ENCODE data around the gene KLHL35. TPM values are rescaled to one million over a fixed set of nuclear protein-coding genes. Genes with fewer than 3 reads are reported as not detected.

The KLHL35 gene
- total RNA-seq, 2 experiments from 2014 or later = 0.14 to 0.17 TPM

DNA sequence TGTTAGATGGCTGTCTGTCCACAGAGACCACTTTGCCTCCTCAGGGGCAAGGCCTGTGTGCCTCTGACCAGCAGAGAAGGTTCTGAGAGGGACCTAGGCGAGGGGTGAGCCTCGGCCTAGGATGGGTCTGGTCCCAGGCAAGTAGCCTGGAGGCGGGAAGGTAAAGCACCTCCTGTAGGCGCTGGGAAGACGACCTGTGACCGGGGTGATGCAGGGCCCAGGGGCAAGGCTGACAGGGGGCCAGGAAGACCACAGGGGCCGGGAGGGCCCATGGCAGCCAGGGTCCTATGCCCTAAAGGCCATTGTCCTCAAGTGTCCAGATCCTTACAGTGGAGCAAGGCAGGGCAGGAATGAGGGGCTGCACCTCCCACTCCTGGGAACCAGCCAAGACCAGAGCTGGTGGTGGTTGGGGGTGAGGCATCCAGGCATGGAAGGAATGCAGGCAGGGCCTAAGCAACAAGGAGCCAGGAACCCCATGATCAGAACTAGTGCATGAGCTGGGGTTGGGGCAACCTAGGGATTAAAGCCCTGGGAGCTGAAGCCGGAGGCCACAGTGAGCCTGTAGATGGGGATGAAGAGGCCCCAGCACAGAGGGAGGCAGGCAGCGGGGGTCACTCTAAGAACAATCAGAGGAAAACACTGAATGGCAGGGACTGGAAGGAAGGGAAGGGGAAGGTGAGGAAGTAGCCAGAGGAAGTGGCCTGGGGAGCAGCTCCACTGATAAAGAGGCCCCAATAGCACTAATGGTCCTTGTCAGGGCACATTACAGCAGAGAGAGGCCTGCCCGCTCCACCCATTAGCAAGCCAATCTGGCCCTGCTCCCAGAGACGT lies 32.9 kb upstream of the KLHL35 start:
- Mint-ChIP-seq H3K9me3 (no peaks in the 10 kb centered on the region), H3K36me3 (ENCODE audit: low read depth) (no peaks in the 10 kb centered on the region), H3K4me3 (no peak overlapping the region), H3K4me1 (ENCODE audit: low read depth) (no peaks in the 10 kb centered on the region), H3K27me3 (ENCODE audit: low read depth) (no peaks in the 10 kb centered on the region), H3K27ac (no peak overlapping the region)
- CTCF ChIA-PET = no interaction called here
- intact Hi-C loops (cut with micrococcal nuclease) = no loop called here
- no peak for DNase-seq

DNA sequence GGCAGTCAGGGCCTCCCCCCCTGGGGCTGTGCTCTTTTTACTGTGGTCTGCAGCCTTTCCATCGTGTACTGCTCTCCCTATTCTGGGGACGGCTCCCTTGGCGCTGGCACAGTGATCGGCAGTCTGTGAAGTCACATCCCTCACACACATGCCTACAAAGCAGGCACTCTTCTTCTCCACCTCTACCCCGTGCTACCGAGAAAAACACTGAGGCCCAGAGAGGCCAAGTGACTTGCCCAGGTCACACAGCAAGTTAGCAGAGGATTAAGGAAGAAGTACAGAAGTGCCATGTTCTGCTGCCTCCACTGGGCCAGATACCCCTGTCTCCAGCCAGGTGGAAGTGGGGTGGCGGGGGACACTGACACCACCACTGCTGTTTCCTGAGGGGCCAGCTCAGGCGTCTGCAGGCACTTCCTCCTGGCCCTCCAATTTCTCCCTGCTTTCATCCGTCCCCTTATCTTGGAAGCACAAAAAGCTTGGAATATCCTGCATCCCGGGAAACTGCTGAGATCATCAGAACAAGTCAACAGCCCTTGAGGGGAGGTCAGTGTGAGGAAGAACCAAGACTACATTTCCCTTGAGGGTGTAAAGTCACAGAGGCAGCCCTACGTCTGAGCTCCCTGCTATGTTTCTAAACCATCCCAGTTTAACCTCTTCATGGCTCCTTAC lies 30.2 kb upstream of the KLHL35 start:
- intact Hi-C loops (cut with micrococcal nuclease) = no loop called here
- Mint-ChIP-seq H3K4me3 (no peak overlapping the region), H3K36me3 (ENCODE audit: low read depth) (no peaks in the 10 kb centered on the region), H3K27ac (no peak overlapping the region), H3K4me1 (ENCODE audit: low read depth) (no peaks in the 10 kb centered on the region), H3K27me3 (ENCODE audit: low read depth) (no peaks in the 10 kb centered on the region), H3K9me3 (no peaks in the 10 kb centered on the region)
- DNase-seq = no peak
- CTCF ChIA-PET = interaction anchor here (1.2 to 2.3 kb wide), 3 partner anchors 19 to 70 kb away, joined by 3 to 10 read pairs (median 3); no protein-coding TSS in a partner anchor

DNA sequence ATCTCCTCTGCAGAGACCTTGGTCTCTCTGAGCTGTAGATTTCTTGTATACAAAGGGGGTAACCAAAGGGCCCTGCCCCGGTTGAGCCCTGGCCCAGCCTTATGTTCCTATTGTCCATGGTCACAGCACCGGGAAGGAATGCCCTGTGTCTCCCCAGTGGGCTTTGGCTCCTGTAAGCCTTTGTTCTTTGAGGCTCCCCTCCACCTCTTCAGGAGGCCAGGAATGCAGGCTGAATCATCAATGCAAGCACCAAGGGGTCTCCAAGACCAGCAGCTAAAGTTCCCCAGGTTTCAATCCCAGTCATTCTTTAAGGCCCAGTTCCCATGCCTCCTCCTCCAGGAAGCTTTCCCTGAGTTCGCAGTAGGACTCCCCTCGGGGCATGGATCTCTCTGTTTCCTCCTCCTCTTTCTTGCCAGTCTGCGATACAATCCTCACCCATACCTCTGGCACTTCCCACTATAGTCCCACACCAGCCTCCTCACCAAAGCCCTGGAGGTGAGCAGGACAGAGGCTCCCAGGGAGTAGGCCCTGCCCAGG lies 29.2 kb upstream of the KLHL35 start:
- intact Hi-C loops (cut with micrococcal nuclease) = no loop called here
- Mint-ChIP-seq H3K9me3 (no peaks in the 10 kb centered on the region), H3K27me3 (ENCODE audit: low read depth) (no peaks in the 10 kb centered on the region), H3K4me3 (no peak overlapping the region), H3K27ac (no peak overlapping the region), H3K36me3 (ENCODE audit: low read depth) (no peaks in the 10 kb centered on the region), H3K4me1 (ENCODE audit: low read depth) (no peaks in the 10 kb centered on the region)
- no peak for DNase-seq
- CTCF ChIA-PET = interaction anchor here (1.4 kb wide), 1 partner anchor 71 kb away, joined by 3 read pairs; no protein-coding TSS in a partner anchor

DNA sequence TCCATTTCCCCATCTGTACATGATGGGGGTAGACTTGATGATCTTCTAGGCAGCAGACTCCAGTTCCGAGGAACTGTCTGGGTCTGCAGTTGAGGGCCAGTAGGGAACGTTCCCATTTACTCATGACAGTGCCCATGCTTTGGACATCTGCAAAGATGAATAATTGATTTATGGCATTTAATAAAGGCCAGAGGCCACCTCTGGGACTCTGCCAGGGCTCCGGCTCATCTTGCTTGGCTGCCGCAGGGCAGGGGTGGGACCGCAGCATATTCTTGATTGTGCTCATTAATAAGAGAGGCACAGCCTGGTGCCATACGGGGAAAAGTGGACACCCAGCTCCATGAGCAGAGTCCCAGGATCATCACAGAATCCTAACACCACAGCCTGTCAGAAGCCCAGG lies 28.1 kb upstream of the KLHL35 start:
- CTCF ChIA-PET = no interaction called here

DNA sequence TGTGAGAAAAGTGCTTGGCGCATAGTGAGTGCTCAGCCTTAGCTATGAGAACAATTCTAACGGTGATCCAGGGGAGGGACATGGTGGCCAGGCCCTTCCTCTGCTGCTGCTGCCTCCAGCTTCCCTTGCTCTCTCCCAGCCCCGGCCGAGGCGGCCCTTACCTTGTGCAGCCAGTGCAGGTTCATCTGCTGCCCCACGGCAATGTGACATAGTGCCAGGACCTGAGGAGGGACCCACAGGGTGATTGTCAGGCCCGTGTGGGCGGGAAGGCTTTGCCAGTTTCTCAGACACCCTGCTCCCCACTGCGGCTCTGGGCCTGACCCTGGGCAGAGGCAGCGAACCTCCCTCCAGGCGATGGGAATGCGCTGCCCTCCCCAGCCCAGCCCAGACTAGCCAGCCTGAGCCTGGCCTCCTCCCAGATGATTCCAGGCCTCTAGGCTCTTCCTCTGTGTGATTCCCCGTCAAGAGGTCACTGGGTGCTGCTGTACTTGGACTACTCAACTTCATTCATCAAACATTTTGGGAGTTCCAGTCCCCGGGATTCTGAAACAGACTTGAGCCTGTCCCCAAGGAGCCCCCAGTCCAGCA lies 23.7 kb upstream of the KLHL35 start:
- H3K4me3 Mint-ChIP-seq = no peak overlapping the region
- DNase-seq = no peak
- no peaks in the 10 kb centered on the region for H3K4me1 Mint-ChIP-seq (ENCODE audit: low read depth)
- no peaks in the 10 kb centered on the region for H3K36me3 Mint-ChIP-seq (ENCODE audit: low read depth)
- H3K27me3 Mint-ChIP-seq (ENCODE audit: low read depth) = no peaks in the 10 kb centered on the region
- no peak overlapping the region for H3K27ac Mint-ChIP-seq
- intact Hi-C loops (cut with micrococcal nuclease) = no loop called here
- CTCF ChIA-PET = interaction anchor here (1.3 to 2.1 kb wide), 3 partner anchors 12 to 67 kb away, joined by 3 to 8 read pairs (median 5); no protein-coding TSS in a partner anchor
- no peaks in the 10 kb centered on the region for H3K9me3 Mint-ChIP-seq

More for the DNA sequence above, 28.1 kb upstream of the KLHL35 start:
- Mint-ChIP-seq H3K27ac (no peak overlapping the region), H3K9me3 (no peaks in the 10 kb centered on the region), H3K27me3 (ENCODE audit: low read depth) (no peaks in the 10 kb centered on the region), H3K36me3 (ENCODE audit: low read depth) (no peaks in the 10 kb centered on the region), H3K4me1 (ENCODE audit: low read depth) (no peaks in the 10 kb centered on the region), H3K4me3 (no peak overlapping the region)
- no peak for DNase-seq
- intact Hi-C loops (cut with micrococcal nuclease) = no loop called here

DNA sequence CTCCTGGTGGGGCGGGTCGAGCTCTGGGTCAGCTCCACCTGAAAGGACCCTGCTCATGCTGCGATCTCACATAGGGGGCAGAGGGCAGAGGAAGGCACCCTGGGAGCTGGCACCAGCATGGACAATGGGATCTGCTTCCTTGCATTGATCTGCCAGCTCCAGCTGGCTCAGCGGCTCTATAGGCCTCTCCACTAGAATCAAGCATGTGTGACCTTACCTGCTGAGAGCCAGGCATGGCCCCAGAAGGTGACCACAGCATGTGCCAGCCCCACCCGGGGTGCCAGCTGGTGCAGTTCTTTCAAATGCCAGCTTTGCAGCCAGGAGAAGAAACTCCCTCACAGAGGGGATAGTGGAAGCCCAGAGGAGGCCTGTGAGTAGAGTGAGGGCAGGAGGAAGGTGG lies 22.0 kb upstream of the KLHL35 start:
- CTCF ChIA-PET = interaction anchor here (1.0 to 1.9 kb wide), 4 partner anchors 10 to 76 kb away, joined by 3 to 5 read pairs (median 4); no protein-coding TSS in a partner anchor

DNA sequence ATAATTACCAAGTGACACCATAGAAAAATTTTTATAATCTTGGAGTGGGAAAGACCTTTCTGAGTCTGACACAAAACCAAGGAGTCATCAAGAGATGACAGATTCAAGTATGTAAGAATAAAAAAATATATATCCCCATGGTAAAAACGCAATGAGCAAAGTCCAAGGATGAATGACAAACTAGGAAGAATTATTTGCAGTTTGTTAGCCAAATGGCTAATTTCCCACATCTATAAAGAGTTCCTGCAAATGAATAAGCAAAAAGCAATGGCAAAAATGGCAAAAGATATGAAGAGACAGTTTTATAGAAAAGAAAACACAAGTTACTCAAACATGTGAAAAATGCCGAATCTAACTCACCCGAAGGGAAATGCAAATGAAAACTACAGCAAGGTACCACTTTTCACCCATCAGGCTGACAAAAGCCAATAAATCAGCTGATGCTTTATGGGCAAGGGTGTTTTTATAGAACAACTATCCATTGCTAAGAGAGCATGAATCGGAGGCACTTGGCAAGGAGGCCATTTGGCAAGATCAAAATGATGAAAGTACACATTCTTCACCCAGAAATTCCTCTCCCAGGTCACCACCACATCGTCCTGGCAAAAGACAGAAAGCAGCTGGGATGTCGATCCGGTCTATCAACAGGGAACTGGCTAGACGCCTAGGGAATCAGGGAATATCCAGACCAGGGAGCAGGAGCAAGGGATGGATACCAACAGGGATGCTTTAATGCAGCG lies 21.1 kb upstream of the KLHL35 start:
- Mint-ChIP-seq H3K4me1 (ENCODE audit: low read depth) (no peaks in the 10 kb centered on the region), H3K27ac (no peak overlapping the region), H3K36me3 (ENCODE audit: low read depth) (no peaks in the 10 kb centered on the region), H3K4me3 (no peak overlapping the region), H3K9me3 (no peaks in the 10 kb centered on the region), H3K27me3 (ENCODE audit: low read depth) (no peaks in the 10 kb centered on the region)
- intact Hi-C loops (cut with micrococcal nuclease) = no loop called here
- no peak for DNase-seq
- CTCF ChIA-PET = interaction anchor here (0.7 to 3.7 kb wide), 4 partner anchors 9 to 77 kb away, joined by 3 to 26 read pairs (median 4); no protein-coding TSS in a partner anchor

More for the DNA sequence above, 22.0 kb upstream of the KLHL35 start:
- H3K27me3 Mint-ChIP-seq (ENCODE audit: low read depth) = no peaks in the 10 kb centered on the region
- no peak overlapping the region for H3K4me3 Mint-ChIP-seq
- intact Hi-C loops (cut with micrococcal nuclease) = no loop called here
- no peaks in the 10 kb centered on the region for H3K9me3 Mint-ChIP-seq
- no peaks in the 10 kb centered on the region for H3K4me1 Mint-ChIP-seq (ENCODE audit: low read depth)
- H3K27ac Mint-ChIP-seq = no peak overlapping the region
- DNase-seq = no peak
- no peaks in the 10 kb centered on the region for H3K36me3 Mint-ChIP-seq (ENCODE audit: low read depth)

DNA sequence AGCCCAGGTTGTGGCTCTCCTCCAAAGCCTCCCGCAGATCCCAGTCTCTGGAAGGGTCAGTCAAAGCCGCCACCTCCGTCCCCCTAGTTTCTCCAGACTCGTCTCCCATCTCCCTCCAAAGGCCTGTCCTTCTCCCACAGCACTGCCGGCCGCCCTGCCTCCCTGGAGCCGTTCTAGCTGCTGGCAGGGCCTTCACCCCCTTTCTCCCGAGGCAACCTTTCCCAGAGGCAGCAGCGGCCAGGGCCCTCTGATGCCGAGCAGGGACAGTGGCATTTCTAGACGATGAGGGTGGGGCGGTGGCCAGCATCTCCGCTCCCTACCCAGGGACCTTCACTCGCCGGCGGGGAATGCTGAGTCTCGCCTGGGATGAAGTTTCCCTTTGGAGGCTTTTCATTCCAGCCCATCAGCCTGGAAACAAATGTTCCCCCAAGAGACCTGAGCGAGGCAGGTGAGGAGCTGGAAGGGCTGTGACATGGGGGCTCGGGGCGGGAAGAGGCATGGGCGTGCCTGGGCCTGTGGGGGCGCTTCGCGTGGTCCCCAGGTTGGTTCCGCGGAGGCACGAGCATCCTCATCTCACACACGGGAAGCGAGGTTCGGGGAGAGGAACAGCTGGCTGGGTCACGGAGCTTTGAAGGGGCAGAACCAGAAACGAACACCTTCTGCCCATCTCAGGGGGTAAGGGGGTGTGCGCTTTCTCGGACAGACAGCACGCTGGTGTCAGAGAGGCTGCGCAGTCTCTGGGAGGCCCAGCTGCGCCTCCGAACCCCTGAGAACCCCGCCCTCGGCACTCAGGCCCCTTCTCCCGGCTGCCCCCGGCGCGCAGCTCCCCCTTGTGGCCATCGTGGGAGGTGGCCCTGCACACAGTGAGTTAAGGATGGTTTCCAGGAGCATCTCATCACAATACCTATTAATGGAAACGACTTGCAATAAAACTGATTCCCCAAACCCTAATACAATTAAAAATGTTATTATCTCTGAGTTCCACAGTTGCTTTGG lies 18.1 kb upstream of the KLHL35 start:
- Mint-ChIP-seq H3K4me1 (ENCODE audit: low read depth) (no peaks in the 10 kb centered on the region), H3K4me3 (no peak overlapping the region), H3K9me3 (no peaks in the 10 kb centered on the region), H3K27me3 (ENCODE audit: low read depth) (no peaks in the 10 kb centered on the region), H3K36me3 (ENCODE audit: low read depth) (no peaks in the 10 kb centered on the region), H3K27ac (no peak overlapping the region)
- CTCF ChIA-PET = interaction anchor here (0.6 to 3.7 kb wide), 11 partner anchors 10 to 208 kb away, joined by 3 to 26 read pairs (median 5); partner anchors contain the start of genes GDPD5 and KLHL35
- peak; percentile 44 for DNase-seq
- intact Hi-C loops (cut with micrococcal nuclease) = no loop called here

DNA sequence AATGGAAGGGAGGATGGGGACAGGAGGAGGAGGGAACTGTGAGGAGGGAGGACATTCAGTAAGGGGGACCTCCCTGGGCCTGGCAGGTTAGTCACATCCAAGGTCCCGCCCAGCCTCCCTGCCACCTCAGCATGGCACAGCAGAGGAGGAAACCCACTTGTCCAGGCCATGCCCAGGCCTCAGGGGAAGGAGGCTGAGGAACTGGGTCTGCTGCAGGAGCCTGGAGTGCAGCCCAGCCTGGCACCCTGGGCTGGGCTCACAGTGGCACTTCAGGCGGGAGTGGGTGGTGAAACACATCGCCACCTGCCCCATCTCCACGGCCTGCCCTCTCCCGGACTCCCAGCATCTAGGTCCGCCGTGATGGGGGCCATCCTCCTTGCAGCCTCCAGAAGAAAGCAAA lies 17.2 kb upstream of the KLHL35 start:
- no peak overlapping the region for H3K27ac Mint-ChIP-seq
- no peak for DNase-seq
- no peaks in the 10 kb centered on the region for H3K9me3 Mint-ChIP-seq
- intact Hi-C loops (cut with micrococcal nuclease) = no loop called here
- H3K36me3 Mint-ChIP-seq (ENCODE audit: low read depth) = no peaks in the 10 kb centered on the region
- no peaks in the 10 kb centered on the region for H3K27me3 Mint-ChIP-seq (ENCODE audit: low read depth)
- H3K4me1 Mint-ChIP-seq (ENCODE audit: low read depth) = no peaks in the 10 kb centered on the region
- H3K4me3 Mint-ChIP-seq = no peak overlapping the region
- CTCF ChIA-PET = interaction anchor here (1.3 to 3.7 kb wide), 7 partner anchors 9 to 83 kb away, joined by 4 to 26 read pairs (median 5); partner anchors contain the start of gene GDPD5

DNA sequence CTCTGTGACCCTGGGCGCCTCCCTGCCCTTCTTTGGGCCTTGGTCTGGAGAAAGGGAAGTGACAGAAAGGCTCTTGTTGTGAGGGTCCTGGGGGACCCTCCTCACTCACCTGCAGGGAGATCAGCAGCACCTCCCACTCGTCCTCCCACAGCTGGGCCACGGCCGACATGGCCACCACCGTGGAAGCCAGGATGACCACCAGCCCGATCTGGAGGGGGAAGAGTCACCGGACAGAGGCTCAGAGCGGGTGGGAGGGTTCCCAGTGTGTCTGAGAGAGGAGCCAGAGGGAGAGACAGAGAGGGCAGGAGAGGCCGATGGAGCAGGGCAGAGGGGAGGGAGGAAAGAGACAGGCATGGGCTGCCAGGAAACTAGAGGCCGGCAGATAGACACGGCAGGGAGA lies 16.8 kb upstream of the KLHL35 start:
- Mint-ChIP-seq H3K27me3 (ENCODE audit: low read depth) (no peaks in the 10 kb centered on the region), H3K27ac (no peak overlapping the region), H3K9me3 (no peaks in the 10 kb centered on the region), H3K4me3 (no peak overlapping the region), H3K4me1 (ENCODE audit: low read depth) (no peaks in the 10 kb centered on the region), H3K36me3 (ENCODE audit: low read depth) (no peaks in the 10 kb centered on the region)
- intact Hi-C loops (cut with micrococcal nuclease) = loop anchor here (5.0 kb wide), 1 partner anchor 128 kb away; no protein-coding TSS in a partner anchor
- DNase-seq = no peak
- CTCF ChIA-PET = interaction anchor here (1.1 to 2.0 kb wide), 3 partner anchors 13 to 83 kb away, joined by 3 to 6 read pairs (median 4); no protein-coding TSS in a partner anchor

All from activated naive CD4-positive, alpha-beta T cell treated with anti-CD3 and anti-CD28 coated beads for 36 hours (primary cell).